Common myeloid progenitor, CD34-positive (primary cell): Measurements from ENCODE around the gene AHCYL1.

Experiments used
- CTCF ChIA-PET: fragments of 350-600 bp; sonication (Branson Sonifier 250); formaldehyde crosslinking; loops from one replicate; lab custom pipeline; 2021; ENCODE audit warnings: antibody characterized with exemption; lab: Charles Lee
- POLR2A ChIA-PET: fragments of 350-600 bp; sonication (Branson Sonifier 250); formaldehyde crosslinking; loops from one replicate; lab custom pipeline; 2021; ENCODE audit warnings: antibody characterized with exemption; lab: Charles Lee
- DNase-seq, 3 donors: peaks; one replicate each; pipeline versions ENCODE4 v3.0.0 to v3.0.0-alpha.2; 2013
- H3K27ac ChIP-seq, 2 experiments: 1 replicate in 1 of 2; 2 replicates in 1 of 2; pipeline ENCODE4 v1.7.0; 2013; ENCODE audit warnings: inconsistent platforms in 2 of 2, low read length in 2 of 2, mild to moderate bottlenecking in 2 of 2, low read depth in 1 of 2, moderate library complexity in 1 of 2; ENCODE audit not compliant: severe bottlenecking in 2 of 2, insufficient read depth in 1 of 2, poor library complexity in 1 of 2
- H3K27me3 ChIP-seq, 5 experiments: replicated peaks in 2 of 5; 1 replicate in 3 of 5; 2 replicates in 2 of 5; pipeline versions ENCODE4 v1.6.1 to v1.7.0; 2013; ENCODE audit warnings: low read length in 4 of 5, mild to moderate bottlenecking in 2 of 5, moderate library complexity in 2 of 5, inconsistent platforms in 1 of 5; ENCODE audit not compliant: insufficient read depth in 5 of 5, control insufficient read depth in 4 of 5
- H3K36me3 ChIP-seq, 4 experiments: 1 replicate in 2 of 4; 2 replicates in 2 of 4; pipeline versions ENCODE4 v1.6.1 to v1.7.0; 2013; ENCODE audit warnings: low read length in 3 of 4, control low read depth in 1 of 4, mild to moderate bottlenecking in 1 of 4; ENCODE audit not compliant: control insufficient read depth in 4 of 4, insufficient read depth in 4 of 4
- H3K4me1 ChIP-seq, 4 experiments: 1 replicate in 3 of 4; 2 replicates in 1 of 4; pipeline versions ENCODE4 v1.6.1 to v1.7.1; 2013; ENCODE audit warnings: low read length in 3 of 4, mild to moderate bottlenecking in 3 of 4, control low read depth in 1 of 4, inconsistent platforms in 1 of 4, moderate library complexity in 1 of 4; ENCODE audit not compliant: control insufficient read depth in 4 of 4, insufficient read depth in 4 of 4; ENCODE audit errors: control extremely low read depth in 1 of 4
- H3K4me3 ChIP-seq, 7 experiments: 1 replicate in 4 of 7; 2 replicates in 3 of 7; pipeline versions ENCODE4 v1.5.1 to v1.7.0; 2013; ENCODE audit warnings: mild to moderate bottlenecking in 7 of 7, low read length in 6 of 7, moderate library complexity in 6 of 7, inconsistent platforms in 2 of 7, low read depth in 2 of 7, control low read depth in 1 of 7; ENCODE audit not compliant: insufficient read depth in 4 of 7, control insufficient read depth in 1 of 7; ENCODE audit errors: extremely low read depth in 1 of 7
- H3K9me3 ChIP-seq, 5 experiments: 1 replicate in 4 of 5; 2 replicates in 1 of 5; pipeline versions ENCODE4 v1.6.1 to v1.7.1; 2013; ENCODE audit warnings: low read length in 4 of 5, mild to moderate bottlenecking in 2 of 5, inconsistent platforms in 1 of 5, low read depth in 1 of 5, moderate library complexity in 1 of 5; ENCODE audit not compliant: control insufficient read depth in 4 of 5, insufficient read depth in 2 of 5; ENCODE audit errors: control extremely low read depth in 1 of 5
- WGBS: methylation state at CpG from one replicate; pipeline ENCODE4 v1.1.5; 2013; ENCODE audit not compliant: insufficient coverage; 5-methylcytosine and 5-hydroxymethylcytosine counted together

Gene AHCYL1

GRCh38 chr1:109979489-109980091 lies 5.0 kb upstream of the AHCYL1 start:
- Histone ChIP-seq H3K36me3 (no peaks in the 10 kb centered on the region), H3K9me3 (no peaks in the 10 kb centered on the region), H3K4me3 (no peak overlapping the region), H3K27me3 (no peaks in the 10 kb centered on the region), H3K4me1 (peaks cover 0 to 17% (median 5%) of the 10 kb centered on the region in 4 experiments), H3K27ac (no peak overlapping the region)
- ChIA-PET CTCF (interaction anchor here (0.8 to 15.8 kb wide), 13 partner anchors 14 to 431 kb away, joined by 3 to 551 read pairs (median 4); partner anchors contain the start of gene GNAI3), POLR2A (no interaction called here)
- 67% methylated on average over 4 of the region's 5 CpGs for WGBS
- no peak for DNase-seq

GRCh38 chr1:109980324-109981003 lies 4.1 kb upstream of the AHCYL1 start:
- ChIA-PET POLR2A (no interaction called here), CTCF (interaction anchor here (0.7 to 15.8 kb wide), 21 partner anchors 13 to 432 kb away, joined by 3 to 551 read pairs (median 4); partner anchors contain the start of gene GNAI3)
- H3K27ac ChIP-seq = no peak overlapping the region
- peaks cover 0 to 21% (median 9%) of the 10 kb centered on the region in 4 experiments for H3K4me1 ChIP-seq
- H3K27me3 ChIP-seq = no peaks in the 10 kb centered on the region
- no peaks in the 10 kb centered on the region for H3K9me3 ChIP-seq
- H3K36me3 ChIP-seq = no peaks in the 10 kb centered on the region
- H3K4me3 ChIP-seq = no peak overlapping the region
- WGBS = 56% methylated on average over 4 of the region's 6 CpGs
- peak in 1 of 3 donors; percentile 23 for DNase-seq

GRCh38 chr1:109981004-109981335 lies 3.6 kb upstream of the AHCYL1 start:
- Histone ChIP-seq H3K4me3 (no peak overlapping the region), H3K27me3 (no peaks in the 10 kb centered on the region), H3K4me1 (peaks cover 5 to 26% (median 14%) of the 10 kb centered on the region in 4 experiments), H3K27ac (no peak overlapping the region), H3K9me3 (no peaks in the 10 kb centered on the region), H3K36me3 (no peaks in the 10 kb centered on the region)
- WGBS = 100% methylated on average over 3 of the region's 4 CpGs
- POLR2A ChIA-PET = no interaction called here
- CTCF ChIA-PET = interaction anchor here (0.7 to 15.8 kb wide), 19 partner anchors 12 to 341 kb away, joined by 3 to 551 read pairs (median 4); no protein-coding TSS in a partner anchor
- DNase-seq = no peak

GRCh38 chr1:109983380-109984189 lies 980 bp upstream of the AHCYL1 start:
- Histone ChIP-seq H3K9me3 (no peaks in the 10 kb centered on the region), H3K27ac (no peak overlapping the region), H3K36me3 (peaks cover 0 to 7% (median 5%) of the 10 kb centered on the region in 4 experiments), H3K4me3 (no peak overlapping the region), H3K4me1 (peaks cover 9 to 37% (median 20%) of the 10 kb centered on the region in 4 experiments), H3K27me3 (no peaks in the 10 kb centered on the region)
- CTCF ChIA-PET = interaction anchor here (0.7 to 15.8 kb wide), 45 partner anchors 9 to 445 kb away, joined by 3 to 551 read pairs (median 4); partner anchors contain the start of gene GNAI3
- DNase-seq = no peak
- POLR2A ChIA-PET = interaction anchor here (0.9 to 1.5 kb wide), 4 partner anchors 166 to 209 kb away, joined by 4 to 10 read pairs (median 5); no protein-coding TSS in a partner anchor
- WGBS = 100% methylated on average over 2 of the region's 5 CpGs

GRCh38 chr1:109984190-109984455 lies 442 bp upstream of the AHCYL1 start:
- 14% methylated on average over 7 of the region's 7 CpGs for WGBS
- DNase-seq = no peak
- peak overlapping the region in 4 of 7 experiments; percentile 35 to 86 (median 78) for H3K4me3 ChIP-seq

GRCh38 chr1:109985247-109986053 lies 885 bp downstream of the AHCYL1 start:
- no peaks in the 10 kb centered on the region for H3K9me3 ChIP-seq
- H3K27me3 ChIP-seq = no peaks in the 10 kb centered on the region
- peak overlapping the region; percentile 76 to 90 (median 81) for H3K4me3 ChIP-seq
- peak in 2 of 3 donors; percentile 24 to 32 for DNase-seq
- peaks cover 9 to 33% (median 19%) of the 10 kb centered on the region in 4 experiments for H3K4me1 ChIP-seq
- peaks cover 0 to 9% (median 7%) of the 10 kb centered on the region in 4 experiments for H3K36me3 ChIP-seq
- ChIA-PET POLR2A (interaction anchor here (1.5 kb wide), 1 partner anchor 211 kb away, joined by 4 read pairs; no protein-coding TSS in a partner anchor), CTCF (interaction anchor here (0.7 to 15.8 kb wide), 29 partner anchors 7 to 440 kb away, joined by 3 to 551 read pairs (median 6); partner anchors contain the start of genes EPS8L3 and GNAI3)
- 15% methylated on average over 17 of the region's 22 CpGs for WGBS
- peak overlapping the region; percentile 84 to 91 for H3K27ac ChIP-seq

More at GRCh38 chr1:109984190-109984455, 442 bp upstream of the AHCYL1 start:
- peaks cover 0 to 9% (median 7%) of the 10 kb centered on the region in 4 experiments for H3K36me3 ChIP-seq
- CTCF ChIA-PET = interaction anchor here (0.7 to 15.8 kb wide), 46 partner anchors 9 to 446 kb away, joined by 3 to 551 read pairs (median 4); partner anchors contain the start of gene GNAI3
- H3K4me1 ChIP-seq = peaks cover 9 to 37% (median 20%) of the 10 kb centered on the region in 4 experiments
- no peaks in the 10 kb centered on the region for H3K27me3 ChIP-seq
- no peaks in the 10 kb centered on the region for H3K9me3 ChIP-seq
- H3K27ac ChIP-seq = no peak overlapping the region
- POLR2A ChIA-PET = interaction anchor here (0.9 to 1.5 kb wide), 5 partner anchors 166 to 210 kb away, joined by 4 to 13 read pairs (median 5); no protein-coding TSS in a partner anchor
